WTC11 (cell line): ENCODE data around the gene CSF2. TPM values are rescaled to one million over a fixed set of nuclear protein-coding genes. Genes with fewer than 3 reads are reported as not detected.

Experiments used
- ATAC-seq: fragments of 200-7000 bp; cut with Tn5 transposase; 2 replicates; pipeline ENCODE4 v1.10.0; 2021; ENCODE audit warnings: mild to moderate bottlenecking, moderate library complexity
- CTCF ChIA-PET: fragments of 300-600 bp; sonication (Branson Sonifier 250); formaldehyde crosslinking; loops from one replicate; lab custom pipeline; 2021; ENCODE audit warnings: antibody characterized with exemption; lab: Charles Lee
- POLR2A ChIA-PET: fragments of 350-600 bp; sonication (Branson Sonifier 250); formaldehyde crosslinking; loops from one replicate; lab custom pipeline; 2021; ENCODE audit warnings: antibody characterized with exemption; lab: Charles Lee
- DNase-seq: peaks from one replicate; pipeline ENCODE4 v3.0.0; 2021; ENCODE audit warnings: low spot score
- H3K27ac Mint-ChIP-seq: 2 replicates; pipeline ENCODE4 v1.8.0; 2021; ENCODE audit warnings: mixed read lengths
- H3K27me3 Mint-ChIP-seq: 2 replicates; pipeline ENCODE4 v1.8.0; 2021; ENCODE audit warnings: low read depth, mild to moderate bottlenecking, moderate library complexity, mixed read lengths
- H3K36me3 Mint-ChIP-seq: 2 replicates; pipeline ENCODE4 v1.8.0; 2021; ENCODE audit warnings: mixed read lengths
- H3K4me1 Mint-ChIP-seq: 2 replicates; pipeline ENCODE4 v1.8.0; 2022; ENCODE audit warnings: mixed read lengths
- H3K4me3 Mint-ChIP-seq: 2 replicates; pipeline ENCODE4 v1.8.0; 2021; ENCODE audit warnings: mild to moderate bottlenecking, moderate library complexity, mixed read lengths
- H3K9me3 Mint-ChIP-seq: 2 replicates; pipeline ENCODE4 v1.8.0; 2021; ENCODE audit warnings: mixed read lengths
- CREB1 ChIP-seq: sonication (generic); formaldehyde crosslinking; IDR thresholded peaks from 2 replicates; pipeline ENCODE4 v1.8.0; 2023; ENCODE audit warnings: mild to moderate bottlenecking, missing genetic modification reagents
- CREM ChIP-seq: sonication (generic); formaldehyde crosslinking; IDR thresholded peaks from 2 replicates; pipeline ENCODE4 v1.8.1; 2022; ENCODE audit warnings: mild to moderate bottlenecking, missing genetic modification reagents, moderate library complexity
- CTCF ChIP-seq: fragments of 200-600 bp; IDR thresholded peaks from 2 replicates; pipeline ENCODE4 v1.8.0; 2022; ENCODE audit warnings: antibody characterized with exemption
- ETV6 ChIP-seq: sonication (generic); formaldehyde crosslinking; IDR thresholded peaks from 2 replicates; pipeline ENCODE4 v1.8.1; 2022; ENCODE audit warnings: mild to moderate bottlenecking, missing genetic modification reagents
- HMGA2 ChIP-seq: fragments of 250-450 bp; sonication (Bioruptor Pico); IDR thresholded peaks from 2 replicates; pipeline ENCODE4 v1.4.0; 2021; ENCODE audit warnings: mild to moderate bottlenecking, moderate library complexity
- MYBL2 ChIP-seq: sonication (generic); formaldehyde crosslinking; IDR thresholded peaks from 2 replicates; pipeline ENCODE4 v1.8.1; 2023; ENCODE audit warnings: mild to moderate bottlenecking, moderate library complexity, missing genetic modification reagents
- NFATC4 ChIP-seq: fragments of 250-450 bp; sonication (Bioruptor Pico); IDR thresholded peaks from 2 replicates; pipeline ENCODE4 v1.9.0; 2021; ENCODE audit warnings: mild to moderate bottlenecking
- NR3C1 ChIP-seq: sonication (generic); formaldehyde crosslinking; conservative IDR thresholded peaks from 2 replicates; pipeline ENCODE4 v1.8.1; 2023; ENCODE audit warnings: low read depth, mild to moderate bottlenecking, missing genetic modification reagents
- TEAD1 ChIP-seq: sonication (generic); formaldehyde crosslinking; IDR thresholded peaks from 2 replicates; pipeline ENCODE4 v1.8.0; 2022; ENCODE audit warnings: mild to moderate bottlenecking, missing genetic modification reagents
- ZBTB21 ChIP-seq: sonication (generic); formaldehyde crosslinking; IDR thresholded peaks from 2 replicates; pipeline ENCODE4 v1.8.1; 2023; ENCODE audit warnings: mild to moderate bottlenecking, missing genetic modification reagents, borderline replicate concordance
- ZNF232 ChIP-seq: sonication (generic); formaldehyde crosslinking; IDR thresholded peaks from 2 replicates; pipeline ENCODE4 v1.8.0; 2022; ENCODE audit warnings: mild to moderate bottlenecking, missing genetic modification reagents
- ZNF396 ChIP-seq: fragments of 250-450 bp; sonication (Bioruptor Pico); IDR thresholded peaks from 2 replicates; pipeline ENCODE4 v1.8.0; 2021; ENCODE audit warnings: mild to moderate bottlenecking, moderate library complexity, borderline replicate concordance
- ZNF416 ChIP-seq: fragments of 250-450 bp; sonication (Bioruptor Pico); IDR thresholded peaks from 2 replicates; pipeline ENCODE4 v1.9.0; 2021; ENCODE audit warnings: mild to moderate bottlenecking, inconsistent platforms
- ZNF512 ChIP-seq: sonication (generic); formaldehyde crosslinking; IDR thresholded peaks from 2 replicates; pipeline ENCODE4 v1.8.1; 2022; ENCODE audit warnings: missing genetic modification reagents, borderline replicate concordance
- total RNA-seq: library from RNA; stranded (reverse); gene quantifications from 3 replicates; pipeline ENCODE4 v1.2.3, GENCODE V29; 2021
- TF ChIP-seq, protein P1 (sequence below): sonication (generic); formaldehyde crosslinking; conservative IDR thresholded peaks from 2 replicates; pipeline ENCODE4 v1.8.1; 2023; ENCODE audit warnings: mild to moderate bottlenecking, low read depth, missing genetic modification reagents, moderate library complexity
- TF ChIP-seq, protein P2 (sequence below): sonication (generic); formaldehyde crosslinking; IDR thresholded peaks from 2 replicates; pipeline ENCODE4 v1.8.1; 2022; ENCODE audit warnings: low read depth, missing genetic modification reagents, borderline replicate concordance
- TF ChIP-seq, protein P3 (sequence below): sonication (generic); formaldehyde crosslinking; conservative IDR thresholded peaks from 2 replicates; pipeline ENCODE4 v1.8.1; 2022; ENCODE audit warnings: mild to moderate bottlenecking, missing genetic modification reagents
- TF ChIP-seq, protein P4 (sequence below): fragments of 250-450 bp; sonication (Bioruptor Pico); IDR thresholded peaks from 2 replicates; pipeline ENCODE4 v1.9.0; 2021; ENCODE audit warnings: mild to moderate bottlenecking
- TF ChIP-seq, protein P5 (sequence below): sonication (generic); formaldehyde crosslinking; IDR thresholded peaks from 2 replicates; pipeline ENCODE4 v1.8.1; 2023; ENCODE audit warnings: mild to moderate bottlenecking, moderate library complexity, missing genetic modification reagents

Gene CSF2
- total RNA-seq, 1 experiment from 2014 or later, result not detected

GRCh38 chr5:132067451-132067850, 6.1 kb upstream of the CSF2 start (continued):
- TF ChIP-seq CTCF (no peak), NFATC4 (CRISPR knock-in tag) (no peak), TEAD1 (CRISPR knock-in tag) (no peak), ZNF416 (CRISPR knock-in tag) (no peak), CREM (CRISPR knock-in tag) (no peak)
- TF ChIP-seq, protein P1, sequence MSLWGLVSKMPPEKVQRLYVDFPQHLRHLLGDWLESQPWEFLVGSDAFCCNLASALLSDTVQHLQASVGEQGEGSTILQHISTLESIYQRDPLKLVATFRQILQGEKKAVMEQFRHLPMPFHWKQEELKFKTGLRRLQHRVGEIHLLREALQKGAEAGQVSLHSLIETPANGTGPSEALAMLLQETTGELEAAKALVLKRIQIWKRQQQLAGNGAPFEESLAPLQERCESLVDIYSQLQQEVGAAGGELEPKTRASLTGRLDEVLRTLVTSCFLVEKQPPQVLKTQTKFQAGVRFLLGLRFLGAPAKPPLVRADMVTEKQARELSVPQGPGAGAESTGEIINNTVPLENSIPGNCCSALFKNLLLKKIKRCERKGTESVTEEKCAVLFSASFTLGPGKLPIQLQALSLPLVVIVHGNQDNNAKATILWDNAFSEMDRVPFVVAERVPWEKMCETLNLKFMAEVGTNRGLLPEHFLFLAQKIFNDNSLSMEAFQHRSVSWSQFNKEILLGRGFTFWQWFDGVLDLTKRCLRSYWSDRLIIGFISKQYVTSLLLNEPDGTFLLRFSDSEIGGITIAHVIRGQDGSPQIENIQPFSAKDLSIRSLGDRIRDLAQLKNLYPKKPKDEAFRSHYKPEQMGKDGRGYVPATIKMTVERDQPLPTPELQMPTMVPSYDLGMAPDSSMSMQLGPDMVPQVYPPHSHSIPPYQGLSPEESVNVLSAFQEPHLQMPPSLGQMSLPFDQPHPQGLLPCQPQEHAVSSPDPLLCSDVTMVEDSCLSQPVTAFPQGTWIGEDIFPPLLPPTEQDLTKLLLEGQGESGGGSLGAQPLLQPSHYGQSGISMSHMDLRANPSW (CRISPR knock-in tag), result no peak

GRCh38 chr5:132067941-132068808, 5.4 kb upstream of the CSF2 start:
- DNase-seq (no peak), ATAC-seq (no peak)
- no peaks in the 10 kb centered on the region for H3K36me3 Mint-ChIP-seq
- no peak overlapping the region for H3K27ac Mint-ChIP-seq
- ChIA-PET POLR2A (no interaction called here), CTCF (no interaction called here)
- no peak overlapping the region for H3K4me3 Mint-ChIP-seq
- H3K27me3 Mint-ChIP-seq, result no peaks in the 10 kb centered on the region
- H3K9me3 Mint-ChIP-seq, result no peaks in the 10 kb centered on the region
- peaks cover 2% of the 10 kb centered on the region; the same call in 1 of the 2 replicates for H3K4me1 Mint-ChIP-seq
- no peak for TF ChIP-seq NR3C1 (CRISPR knock-in tag)
- TF ChIP-seq HMGA2 (CRISPR knock-in tag), result no peak
- TF ChIP-seq CREB1 (CRISPR knock-in tag), result no peak

DNA sequence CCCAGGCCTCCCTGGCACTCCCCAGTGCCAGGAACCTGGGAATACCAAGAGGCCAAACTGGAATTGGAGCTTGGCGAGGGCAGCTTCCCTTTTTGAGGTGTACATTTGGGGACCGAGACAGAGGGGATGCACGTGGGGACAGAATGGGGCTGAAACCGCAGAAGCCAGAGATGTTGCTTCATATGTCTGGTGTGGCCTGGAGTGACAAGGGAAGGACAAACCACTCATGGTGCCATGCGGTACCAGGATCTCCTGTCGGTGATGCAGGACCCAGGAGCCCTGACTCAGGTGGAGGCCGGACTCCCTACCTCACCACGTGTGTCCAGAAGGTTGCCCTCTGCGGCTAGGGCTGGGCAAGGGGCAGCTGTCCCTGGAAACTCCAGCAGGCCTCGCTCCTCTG, 4.0 kb upstream of the CSF2 start:
- CTCF ChIA-PET, result no interaction called here
- Mint-ChIP-seq H3K4me3 (no peak overlapping the region), H3K9me3 (no peaks in the 10 kb centered on the region), H3K27ac (no peak overlapping the region), H3K4me1 (peaks cover 2% of the 10 kb centered on the region; the same call in 1 of the 2 replicates), H3K27me3 (no peaks in the 10 kb centered on the region), H3K36me3 (no peaks in the 10 kb centered on the region)
- DNase-seq (no peak), ATAC-seq (no peak)
- TF ChIP-seq, protein P2, sequence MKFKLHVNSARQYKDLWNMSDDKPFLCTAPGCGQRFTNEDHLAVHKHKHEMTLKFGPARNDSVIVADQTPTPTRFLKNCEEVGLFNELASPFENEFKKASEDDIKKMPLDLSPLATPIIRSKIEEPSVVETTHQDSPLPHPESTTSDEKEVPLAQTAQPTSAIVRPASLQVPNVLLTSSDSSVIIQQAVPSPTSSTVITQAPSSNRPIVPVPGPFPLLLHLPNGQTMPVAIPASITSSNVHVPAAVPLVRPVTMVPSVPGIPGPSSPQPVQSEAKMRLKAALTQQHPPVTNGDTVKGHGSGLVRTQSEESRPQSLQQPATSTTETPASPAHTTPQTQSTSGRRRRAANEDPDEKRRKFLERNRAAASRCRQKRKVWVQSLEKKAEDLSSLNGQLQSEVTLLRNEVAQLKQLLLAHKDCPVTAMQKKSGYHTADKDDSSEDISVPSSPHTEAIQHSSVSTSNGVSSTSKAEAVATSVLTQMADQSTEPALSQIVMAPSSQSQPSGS, result no peak
- no peak for TF ChIP-seq MYBL2
- TF ChIP-seq ETV6 (CRISPR knock-in tag), result no peak
- TF ChIP-seq ZNF396 (CRISPR knock-in tag), result no peak
- POLR2A ChIA-PET, result no interaction called here

GRCh38 chr5:132069994-132070393, 3.6 kb upstream of the CSF2 start:
- CTCF ChIA-PET, result no interaction called here
- H3K36me3 Mint-ChIP-seq, result no peaks in the 10 kb centered on the region
- no peaks in the 10 kb centered on the region for H3K9me3 Mint-ChIP-seq
- peaks cover 2% of the 10 kb centered on the region; the same call in 1 of the 2 replicates for H3K4me1 Mint-ChIP-seq
- no peak for TF ChIP-seq ZNF512 (CRISPR knock-in tag)
- TF ChIP-seq, protein P3, sequence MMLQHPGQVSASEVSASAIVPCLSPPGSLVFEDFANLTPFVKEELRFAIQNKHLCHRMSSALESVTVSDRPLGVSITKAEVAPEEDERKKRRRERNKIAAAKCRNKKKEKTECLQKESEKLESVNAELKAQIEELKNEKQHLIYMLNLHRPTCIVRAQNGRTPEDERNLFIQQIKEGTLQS, result no peak
- TF ChIP-seq, protein P4, sequence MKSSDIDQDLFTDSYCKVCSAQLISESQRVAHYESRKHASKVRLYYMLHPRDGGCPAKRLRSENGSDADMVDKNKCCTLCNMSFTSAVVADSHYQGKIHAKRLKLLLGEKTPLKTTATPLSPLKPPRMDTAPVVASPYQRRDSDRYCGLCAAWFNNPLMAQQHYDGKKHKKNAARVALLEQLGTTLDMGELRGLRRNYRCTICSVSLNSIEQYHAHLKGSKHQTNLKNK (CRISPR knock-in tag), result no peak
- TF ChIP-seq, protein P5, sequence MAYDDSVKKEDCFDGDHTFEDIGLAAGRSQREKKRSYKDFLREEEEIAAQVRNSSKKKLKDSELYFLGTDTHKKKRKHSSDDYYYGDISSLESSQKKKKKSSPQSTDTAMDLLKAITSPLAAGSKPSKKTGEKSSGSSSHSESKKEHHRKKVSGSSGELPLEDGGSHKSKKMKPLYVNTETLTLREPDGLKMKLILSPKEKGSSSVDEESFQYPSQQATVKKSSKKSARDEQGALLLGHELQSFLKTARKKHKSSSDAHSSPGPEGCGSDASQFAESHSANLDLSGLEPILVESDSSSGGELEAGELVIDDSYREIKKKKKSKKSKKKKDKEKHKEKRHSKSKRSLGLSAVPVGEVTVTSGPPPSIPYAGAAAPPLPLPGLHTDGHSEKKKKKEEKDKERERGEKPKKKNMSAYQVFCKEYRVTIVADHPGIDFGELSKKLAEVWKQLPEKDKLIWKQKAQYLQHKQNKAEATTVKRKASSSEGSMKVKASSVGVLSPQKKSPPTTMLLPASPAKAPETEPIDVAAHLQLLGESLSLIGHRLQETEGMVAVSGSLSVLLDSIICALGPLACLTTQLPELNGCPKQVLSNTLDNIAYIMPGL (CRISPR knock-in tag), result no peak
- no peak for TF ChIP-seq ZNF232 (CRISPR knock-in tag)
- no peak for TF ChIP-seq ZBTB21 (CRISPR knock-in tag)
- H3K27ac Mint-ChIP-seq, result no peak overlapping the region
- no peaks in the 10 kb centered on the region for H3K27me3 Mint-ChIP-seq
- H3K4me3 Mint-ChIP-seq, result no peak overlapping the region
- POLR2A ChIA-PET, result no interaction called here
- DNase-seq (no peak), ATAC-seq (no peak)
